ENCODE results near the gene JAG1.

JAG1 gene

DNA sequence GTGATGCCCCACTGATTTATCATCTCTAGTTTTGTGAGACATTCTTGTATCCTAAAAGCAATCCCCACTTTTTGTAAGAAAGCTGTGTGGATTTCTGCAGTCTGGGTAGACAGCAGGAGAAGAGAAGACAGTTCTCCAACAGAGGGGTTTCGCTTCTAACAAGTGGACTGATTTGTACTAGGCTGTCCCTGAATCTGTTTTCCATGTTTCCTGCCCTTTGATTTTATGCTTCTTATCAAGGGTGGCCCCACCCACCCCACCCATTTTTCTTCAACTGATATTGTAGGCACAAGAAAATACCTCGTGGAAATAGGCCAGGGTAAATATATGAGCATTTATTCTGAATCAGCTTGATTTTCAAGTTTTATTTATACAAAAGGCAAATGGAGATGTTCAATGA lies 25.7 kb upstream of the JAG1 start:
- DNase-seq = no peak

GRCh38 chr20:10696650-10697049 lies 22.9 kb upstream of the JAG1 start:
- DNase-seq = peak; percentile 19

- no peak for DNase-seq
Observed at GRCh38 chr20:10689385-10689784, 15.6 kb upstream of the JAG1 start.

DNA sequence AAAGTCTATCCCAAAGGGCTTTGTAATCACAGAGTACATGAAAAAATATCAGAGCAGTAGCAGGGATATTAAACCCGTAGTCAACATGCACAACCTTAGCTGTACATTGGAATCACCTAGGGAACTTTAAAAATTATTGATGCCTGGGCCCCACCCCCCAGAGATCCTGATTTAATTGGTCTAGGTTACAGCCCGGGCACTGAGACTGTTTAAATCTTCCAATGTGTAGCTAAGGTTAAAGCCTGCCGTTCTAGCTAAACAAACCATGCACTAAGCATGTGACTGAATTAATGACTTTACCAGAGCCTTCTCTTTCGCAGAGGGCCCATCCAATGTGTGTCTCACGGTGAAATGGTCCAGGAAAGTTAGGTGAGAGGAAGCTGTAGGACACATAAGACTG lies 14.1 kb upstream of the JAG1 start:
- DNase-seq = no peak

DNA sequence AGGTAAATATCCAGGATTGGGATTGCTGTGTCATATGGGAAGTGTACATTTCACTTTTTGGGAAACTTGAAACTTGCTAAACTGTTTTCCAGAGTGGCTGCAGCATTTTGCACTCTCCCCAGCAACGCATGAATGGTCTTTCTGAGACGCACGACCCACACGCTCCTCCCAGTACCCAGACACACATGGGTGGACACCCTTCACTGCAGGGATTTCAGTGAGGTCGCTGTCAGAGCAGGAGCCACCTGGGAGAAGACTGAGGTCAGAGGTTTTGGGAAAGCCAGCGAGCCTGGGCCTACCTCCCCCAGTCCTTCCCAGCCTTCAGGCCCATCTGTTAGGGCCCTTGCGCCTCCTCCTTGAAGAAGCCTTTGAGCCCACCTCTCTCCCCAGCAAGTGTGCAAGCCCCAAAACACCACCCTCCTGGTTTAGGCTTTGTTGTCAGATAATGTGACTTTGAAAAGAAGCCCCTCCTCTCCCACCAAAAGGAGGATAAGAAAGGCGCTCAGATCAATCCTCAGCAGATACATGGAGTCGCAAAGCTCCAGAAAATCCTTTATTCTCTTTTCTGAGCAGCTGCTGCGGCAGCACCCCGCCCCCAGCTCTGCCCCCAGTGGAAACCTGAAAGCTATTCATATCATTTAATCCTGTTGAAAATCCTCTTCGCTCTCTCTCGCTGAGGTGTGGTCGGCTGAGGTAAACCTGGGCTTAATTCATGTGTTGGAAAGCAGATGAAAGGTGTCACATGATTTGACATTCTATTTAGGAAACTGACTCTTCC lies 12.7 kb upstream of the JAG1 start:
- no peak for DNase-seq

GRCh38 chr20:10683537-10683936 lies 9.7 kb upstream of the JAG1 start:
- no peak for DNase-seq

DNA sequence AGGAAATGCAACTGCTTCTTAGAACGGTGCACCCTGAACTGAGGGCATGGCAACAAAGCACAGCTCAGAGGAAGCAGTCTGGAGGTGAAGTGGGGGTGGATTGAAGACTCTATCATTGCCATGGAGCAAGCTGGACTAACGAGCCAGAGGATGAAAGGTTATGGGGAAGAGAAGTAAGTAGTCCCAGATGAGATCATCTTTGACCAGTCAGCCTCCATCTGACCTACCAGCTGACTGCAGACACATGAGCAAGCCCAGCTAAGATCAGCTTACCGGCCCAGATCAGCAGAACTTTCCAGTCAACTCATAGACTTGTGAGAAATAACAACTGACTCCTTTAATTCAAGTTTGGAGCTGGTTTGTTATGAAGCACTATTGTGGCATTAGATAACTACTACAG lies 9.1 kb upstream of the JAG1 start:
- DNase-seq = no peak

- no peak for DNase-seq
Observed at GRCh38 chr20:10681494-10681893, 7.7 kb upstream of the JAG1 start.

GRCh38 chr20:10680571-10680970 lies 6.8 kb upstream of the JAG1 start:
- no peak for DNase-seq

- DNase-seq = no peak
Observed at GRCh38 chr20:10679269-10679668, 5.5 kb upstream of the JAG1 start.

DNA sequence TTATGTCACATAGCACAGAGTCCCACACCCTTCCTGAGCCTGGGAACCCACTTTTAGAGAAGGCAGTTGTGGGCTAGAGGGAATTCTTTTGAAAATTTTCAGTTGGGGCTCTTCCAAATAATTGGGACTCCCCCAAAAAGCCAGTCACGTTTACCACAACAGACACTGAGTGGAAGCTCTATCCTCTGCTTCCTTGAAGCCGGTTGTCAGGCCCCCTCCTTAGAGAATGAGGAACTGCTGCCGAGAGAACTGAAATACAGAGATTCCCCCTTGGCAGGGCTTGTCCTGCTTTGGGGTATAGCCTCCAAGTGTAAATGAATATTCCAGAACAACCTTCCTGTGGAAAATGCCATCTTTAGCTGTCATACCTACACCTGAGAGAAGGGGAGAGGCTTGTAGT lies 2.7 kb upstream of the JAG1 start:
- DNase-seq = no peak

DNA sequence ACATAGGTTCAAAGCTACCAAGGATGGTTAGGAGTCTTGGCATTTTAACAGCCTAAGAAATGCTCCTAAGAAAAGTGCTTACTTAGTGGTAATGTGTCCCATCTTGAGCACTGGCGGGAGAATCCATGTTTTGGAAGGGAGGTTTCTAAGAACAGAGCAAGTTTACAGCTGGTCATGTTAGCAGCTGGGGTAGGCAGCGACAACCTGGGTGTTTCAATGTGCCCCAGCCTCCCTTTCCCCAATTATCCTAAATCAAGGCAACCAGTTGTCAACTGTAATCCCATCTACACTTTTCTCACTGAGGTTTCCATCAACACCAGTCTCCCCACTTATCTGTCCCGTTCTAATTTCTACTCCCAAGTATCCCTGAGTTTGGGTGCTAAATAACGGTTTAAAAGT lies 1.6 kb upstream of the JAG1 start:
- DNase-seq = no peak

- peak; percentile 58 for DNase-seq
Observed at GRCh38 chr20:10674684-10675449, 1.1 kb upstream of the JAG1 start.

DNA sequence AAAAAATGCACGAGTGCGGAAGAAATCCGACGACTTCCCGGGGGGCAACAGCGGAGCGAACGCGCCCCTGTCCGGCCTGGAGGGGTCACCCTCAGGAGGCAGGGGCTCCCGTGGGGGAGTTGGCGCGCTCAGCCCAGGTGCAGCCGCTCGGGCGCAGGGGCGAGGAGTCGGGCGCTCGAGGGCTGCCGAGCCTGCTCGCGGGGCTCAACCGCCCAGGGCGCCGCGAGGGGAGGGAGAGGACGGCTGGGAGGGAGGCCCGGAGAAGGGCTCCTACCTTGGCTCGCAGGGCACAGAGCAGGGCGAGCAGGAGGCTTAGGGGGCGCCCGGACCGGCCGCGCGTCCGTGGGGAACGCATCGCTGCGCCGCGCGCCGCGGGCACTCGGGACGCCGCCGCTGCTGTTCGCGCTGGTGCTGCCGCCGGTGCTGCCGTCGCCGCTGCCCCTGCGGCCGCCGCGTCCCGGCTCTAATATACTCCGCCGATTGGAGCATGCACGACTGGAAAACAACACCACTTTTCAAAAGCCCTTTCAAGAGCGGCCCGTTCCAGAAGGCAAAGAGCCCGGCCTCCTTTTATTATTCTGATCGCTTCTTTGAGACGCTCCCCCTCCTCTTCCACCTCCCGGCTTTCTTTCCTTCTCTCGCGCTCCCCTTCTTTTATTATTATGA lies 490 bp downstream of the JAG1 start:
- DNase-seq = peak; percentile 18

DNA sequence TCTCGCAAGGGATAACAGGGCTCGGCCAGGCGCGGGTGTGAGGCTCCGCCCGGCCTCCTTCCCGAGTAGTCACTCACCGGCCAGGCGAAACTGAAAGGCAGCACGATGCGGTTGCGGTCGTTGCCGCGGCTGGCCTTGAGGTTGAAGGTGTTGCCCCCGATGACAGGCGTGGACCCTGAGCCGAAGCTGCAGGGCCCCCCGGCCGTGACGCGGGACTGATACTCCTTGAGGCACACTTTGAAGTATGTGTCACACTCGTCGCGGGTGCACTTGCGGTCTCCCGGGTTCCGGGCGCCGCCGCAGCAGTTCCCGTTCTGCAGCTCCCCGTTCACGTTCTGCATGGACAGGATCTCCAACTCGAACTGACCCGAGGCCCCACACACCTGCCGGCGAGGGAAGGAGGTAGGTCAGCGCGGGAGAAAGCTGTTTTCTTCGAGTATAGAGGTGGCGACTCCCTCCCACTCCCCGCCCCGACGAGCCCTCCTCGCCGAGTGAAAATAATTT lies 1.1 kb downstream of the JAG1 start:
- peak; percentile 68 for DNase-seq

GRCh38 chr20:10671919-10672623 lies 1.7 kb downstream of the JAG1 start:
- DNase-seq = peak; percentile 27

DNA sequence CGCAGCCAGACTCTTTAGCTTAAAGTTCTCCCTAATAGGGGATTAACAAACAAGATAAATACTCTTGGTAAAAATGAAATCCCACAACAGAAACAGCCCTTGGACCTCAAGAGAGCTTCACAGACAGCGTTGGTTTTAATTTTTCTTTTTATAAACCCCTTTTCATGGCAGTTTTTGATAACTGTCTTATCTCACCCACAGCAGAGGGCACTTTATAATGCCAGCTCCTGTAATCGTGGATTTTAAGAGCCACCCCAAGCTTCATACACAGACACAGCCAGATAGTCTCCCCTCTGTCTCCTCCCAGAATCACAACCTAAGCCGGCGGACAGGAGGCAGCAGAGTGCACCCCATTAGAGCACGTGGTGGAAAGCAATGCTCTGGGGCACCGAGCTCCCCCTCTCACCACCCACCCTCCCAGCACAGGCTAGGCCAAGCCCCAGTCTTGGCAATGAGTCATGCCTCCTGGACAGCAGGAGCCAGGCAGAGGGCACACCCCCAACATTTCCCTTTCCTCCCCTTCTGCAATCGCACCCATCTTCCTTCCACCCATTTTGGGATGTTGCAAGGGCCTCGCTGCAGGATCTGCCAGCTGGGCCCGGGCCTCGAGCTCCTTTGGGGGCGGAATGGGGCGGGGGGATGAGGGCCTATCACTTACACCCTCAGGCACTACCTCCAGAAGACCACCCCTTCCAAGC lies 2.4 kb downstream of the JAG1 start:
- peak; percentile 37 for DNase-seq

GRCh38 chr20:10670501-10671220 lies 3.1 kb downstream of the JAG1 start:
- DNase-seq = no peak

DNA sequence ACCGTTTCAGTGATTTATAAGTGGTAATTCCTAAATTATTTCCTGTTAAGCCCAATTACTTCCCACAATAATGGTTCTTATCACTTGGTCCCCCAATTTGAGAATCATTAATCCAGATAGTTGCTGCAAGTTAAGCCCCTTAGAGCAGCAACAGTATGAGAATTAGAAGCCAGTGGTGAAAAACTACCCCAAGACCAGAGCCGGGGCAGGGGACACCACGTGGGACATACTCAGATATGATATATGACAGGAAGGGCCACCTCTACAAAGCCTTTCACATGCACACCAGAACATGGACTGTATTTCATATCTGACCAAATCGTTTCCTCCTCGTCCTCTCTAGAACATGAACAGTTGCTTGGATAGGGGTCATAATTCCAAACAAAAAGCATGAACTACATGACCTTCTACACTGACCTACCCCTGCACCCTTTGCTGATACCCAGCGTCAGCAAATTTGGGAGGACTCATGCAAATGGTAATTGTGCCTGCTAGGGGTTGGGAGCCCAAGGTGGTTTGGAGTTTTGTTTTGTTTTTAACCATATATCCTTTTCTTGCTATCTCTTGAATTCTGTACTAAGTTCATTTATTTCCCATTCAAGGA lies 3.9 kb downstream of the JAG1 start:
- DNase-seq = no peak

GRCh38 chr20:10668677-10669368 lies 5.0 kb downstream of the JAG1 start:
- DNase-seq = no peak
